Rectal smooth muscle tissue (tissue), 1 donor: Measurements from ENCODE around the gene NAIF1.
A peak's percentile ranks its signal among the peaks of the same experiment; 100 is the strongest.
"Not testable (repeated sequence)": the region's sequence is repeated elsewhere in the genome, so short reads cannot be mapped to it uniquely, and the experiment has no call there.

ENCODE experiments used
- H3K27ac ChIP-seq: one replicate; pipeline ENCODE4 v1.7.0; 2013; ENCODE audit warnings: low read depth, low read length, inconsistent platforms
- H3K27me3 ChIP-seq: one replicate; pipeline ENCODE4 v1.7.0; 2013; ENCODE audit warnings: low read length; ENCODE audit not compliant: control insufficient read depth, insufficient read depth
- H3K36me3 ChIP-seq: one replicate; pipeline ENCODE4 v1.7.0; 2013; ENCODE audit warnings: low read length; ENCODE audit not compliant: control insufficient read depth, insufficient read depth
- H3K4me1 ChIP-seq: one replicate; pipeline ENCODE4 v1.7.0; 2013; ENCODE audit warnings: low read length; ENCODE audit not compliant: control insufficient read depth, insufficient read depth
- H3K4me3 ChIP-seq: one replicate; pipeline ENCODE4 v1.7.0; 2013; ENCODE audit warnings: low read length
- H3K9ac ChIP-seq: one replicate; pipeline ENCODE4 v1.7.0; 2013; ENCODE audit warnings: low read length

Gene NAIF1

GRCh38 chr9:128072144-128073021 is 5.3 kb upstream of the NAIF1 start:
- peak overlapping the region; percentile 36 for H3K4me3 ChIP-seq

GRCh38 chr9:128071475-128071874 is 4.4 kb upstream of the NAIF1 start:
- H3K9ac ChIP-seq, H3K27me3 ChIP-seq, H3K36me3 ChIP-seq: not testable (repeated sequence)
- peak overlapping the region; percentile 88 for H3K27ac ChIP-seq
- H3K4me3 ChIP-seq: peak overlapping the region; percentile 36
- peaks cover 23% of the 10 kb centered on the region for H3K4me1 ChIP-seq

More at GRCh38 chr9:128072144-128073021, 5.3 kb upstream of the NAIF1 start:
- no peaks in the 10 kb centered on the region for H3K27me3 ChIP-seq
- peaks cover 18% of the 10 kb centered on the region for H3K4me1 ChIP-seq
- H3K9ac ChIP-seq: no peak overlapping the region
- no peaks in the 10 kb centered on the region for H3K36me3 ChIP-seq
- peak overlapping the region; percentile 88 for H3K27ac ChIP-seq

GRCh38 chr9:128070874-128071273 is 3.8 kb upstream of the NAIF1 start:
- no peak overlapping the region for H3K4me3 ChIP-seq
- H3K27me3 ChIP-seq: no peaks in the 10 kb centered on the region
- peak overlapping the region; percentile 37 for H3K27ac ChIP-seq
- peaks cover 27% of the 10 kb centered on the region for H3K4me1 ChIP-seq
- H3K36me3 ChIP-seq: no peaks in the 10 kb centered on the region
- H3K9ac ChIP-seq: no peak overlapping the region

GRCh38 chr9:128068386-128069205 is 1.5 kb upstream of the NAIF1 start:
- Histone ChIP-seq H3K27me3 (no peaks in the 10 kb centered on the region), H3K27ac (peak overlapping the region; percentile 88), H3K4me3 (peak overlapping the region; percentile 94), H3K4me1 (peaks cover 26% of the 10 kb centered on the region), H3K36me3 (no peaks in the 10 kb centered on the region), H3K9ac (peak overlapping the region; percentile 96)

- Histone ChIP-seq H3K27ac (peak within 1 kb of the TSS; percentile 96), H3K27me3 (no peaks in the 10 kb centered on the region), H3K4me1 (peaks cover 18% of the 10 kb centered on the region), H3K36me3 (peaks cover 6% of the 10 kb centered on the region), H3K4me3 (peak within 1 kb of the TSS; percentile 94), H3K9ac (peak within 1 kb of the TSS; percentile 96)
These were observed 695 bp upstream of the NAIF1 start, which contains the start of gene SLC25A25 for GRCh38 chr9:128067645-128068385. SLC25A25 (plus strand) TSS chr9:128068232; CDS start chr9:128068320, 88 bp downstream.

GRCh38 chr9:128065907-128066712 is 1.0 kb downstream of the NAIF1 start:
- Histone ChIP-seq H3K36me3 (peaks cover 12% of the 10 kb centered on the region), H3K27me3 (no peaks in the 10 kb centered on the region), H3K9ac (peak overlapping the region; percentile 32), H3K4me1 (peaks cover 8% of the 10 kb centered on the region), H3K4me3 (peak overlapping the region; percentile 72), H3K27ac (peak overlapping the region; percentile 88)

- H3K27me3 ChIP-seq: no peaks in the 10 kb centered on the region
- no peak overlapping the region for H3K9ac ChIP-seq
- H3K4me3 ChIP-seq: no peak overlapping the region
- H3K27ac ChIP-seq: no peak overlapping the region
- H3K36me3 ChIP-seq: peaks cover 12% of the 10 kb centered on the region
- H3K4me1 ChIP-seq: peaks cover 8% of the 10 kb centered on the region
These were observed 4.0 kb downstream of the NAIF1 start for GRCh38 chr9:128062846-128063831.

GRCh38 chr9:128062279-128062678 is 4.8 kb downstream of the NAIF1 start:
- Histone ChIP-seq H3K27ac (no peak overlapping the region), H3K9ac (no peak overlapping the region), H3K36me3 (peaks cover 12% of the 10 kb centered on the region), H3K4me1 (peaks cover 8% of the 10 kb centered on the region), H3K4me3 (no peak overlapping the region), H3K27me3 (no peaks in the 10 kb centered on the region)

GRCh38 chr9:128061275-128061960 is 5.7 kb downstream of the NAIF1 start:
- H3K4me3 ChIP-seq: no peak overlapping the region
- H3K27ac ChIP-seq: no peak overlapping the region
- H3K27me3 ChIP-seq: no peaks in the 10 kb centered on the region
- H3K9ac ChIP-seq: no peak overlapping the region
- H3K4me1 ChIP-seq: peaks cover 3% of the 10 kb centered on the region
- peaks cover 12% of the 10 kb centered on the region for H3K36me3 ChIP-seq

- Histone ChIP-seq H3K36me3 (peaks cover 12% of the 10 kb centered on the region), H3K9ac (no peak overlapping the region), H3K4me1 (peaks cover 4% of the 10 kb centered on the region), H3K27ac (no peak overlapping the region), H3K4me3 (no peak overlapping the region), H3K27me3 (no peaks in the 10 kb centered on the region)
These were observed 7.6 kb downstream of the NAIF1 start for GRCh38 chr9:128059365-128059983.
